MCF 10A (cell line): Measurements from ENCODE around the gene SAMD14. TPM values are rescaled to one million over a fixed set of nuclear protein-coding genes. Genes with fewer than 3 reads are reported as not detected.
A peak's percentile ranks its signal among the peaks of the same experiment; 100 is the strongest.

Experiments used
- BruUV-seq: library from RNA; stranded (reverse); fragments of 400-500 nt; replicated peaks from 2 replicates; lab custom pipeline; 2021; lab: Mats Ljungman, UMichigan
- CTCF ChIA-PET: fragments of 300-600 bp; sonication (Branson Sonifier 250); formaldehyde crosslinking; extraction: SDS; loops from one replicate; lab custom pipeline; 2021; ENCODE audit warnings: antibody characterized with exemption, inconsistent platforms; lab: Yijun Ruan, JAX
- POLR2A ChIA-PET: fragments of 300-600, 350-650 bp; sonication (Branson Sonifier 250); formaldehyde crosslinking; extraction: SDS; loops from one replicate; lab custom pipeline; 2020; ENCODE audit warnings: antibody characterized with exemption, inconsistent platforms; lab: Yijun Ruan, JAX
- DNase-seq: peaks from one replicate; pipeline ENCODE4 v3.0.0-alpha.2; 2018; ENCODE audit not compliant: unreplicated experiment
- H3K27ac Mint-ChIP-seq: one replicate; pipeline ENCODE4 v1.8.0; 2022; ENCODE audit warnings: mild to moderate bottlenecking, low read depth, mixed read lengths; ENCODE audit not compliant: unreplicated experiment
- H3K27me3 Mint-ChIP-seq: one replicate; pipeline ENCODE4 v1.8.0; 2022; ENCODE audit warnings: mixed read lengths; ENCODE audit not compliant: insufficient read depth, unreplicated experiment
- H3K36me3 Mint-ChIP-seq: one replicate; pipeline ENCODE4 v1.8.0; 2022; ENCODE audit warnings: mild to moderate bottlenecking, moderate library complexity, mixed read lengths; ENCODE audit not compliant: insufficient read depth, unreplicated experiment
- H3K4me1 Mint-ChIP-seq: one replicate; pipeline ENCODE4 v1.8.0; 2022; ENCODE audit warnings: mixed read lengths; ENCODE audit not compliant: insufficient read depth, unreplicated experiment
- H3K4me3 Mint-ChIP-seq: one replicate; pipeline ENCODE4 v1.8.0; 2022; ENCODE audit warnings: mild to moderate bottlenecking, moderate library complexity, mixed read lengths; ENCODE audit not compliant: unreplicated experiment
- H3K9me3 Mint-ChIP-seq: one replicate; pipeline ENCODE4 v1.8.0; 2022; ENCODE audit warnings: mixed read lengths; ENCODE audit not compliant: unreplicated experiment
- CTCF ChIP-seq: fragments of 200-600 bp; IDR thresholded peaks from one replicate; pipeline ENCODE4 v1.8.0; 2022; ENCODE audit warnings: antibody characterized with exemption, mild to moderate bottlenecking; ENCODE audit not compliant: unreplicated experiment
- intact Hi-C: fragments of 100-400 bp; cut with micrococcal nuclease; formaldehyde crosslinking; loops from 2 replicates; pipeline ENCODE4 v1.14.1; 2022
- total RNA-seq: library from RNA; stranded (reverse); gene quantifications from 2 replicates; pipeline ENCODE4 v1.2.3, GENCODE V29; 2022

Gene SAMD14
- total RNA-seq, 1 experiment from 2014 or later: 0.09 TPM

- no peaks in the 10 kb centered on the region for H3K27me3 Mint-ChIP-seq
- POLR2A ChIA-PET: interaction anchor here (0.6 to 0.9 kb wide), 3 partner anchors 9 to 13 kb away, joined by 3 to 4 read pairs (median 3); no protein-coding TSS in a partner anchor
- no peak for DNase-seq
- TF ChIP-seq CTCF: no peak
- H3K36me3 Mint-ChIP-seq: peaks cover 62% of the 10 kb centered on the region
- H3K9me3 Mint-ChIP-seq: no peaks in the 10 kb centered on the region
- intact Hi-C loops: no loop called here
- CTCF ChIA-PET: interaction anchor here (0.6 to 1.6 kb wide), 5 partner anchors 19 to 161 kb away, joined by 3 to 9 read pairs (median 6); no protein-coding TSS in a partner anchor
- no peak overlapping the region for H3K4me3 Mint-ChIP-seq
- no TSS peak for BruUV-seq
- no peaks in the 10 kb centered on the region for H3K4me1 Mint-ChIP-seq
- H3K27ac Mint-ChIP-seq: no peak overlapping the region
Measured at GRCh38 chr17:50136096-50136687, 6.2 kb upstream of the SAMD14 start.

GRCh38 chr17:50135316-50136095 is 5.5 kb upstream of the SAMD14 start:
- Mint-ChIP-seq H3K27me3 (no peaks in the 10 kb centered on the region), H3K36me3 (peaks cover 55% of the 10 kb centered on the region), H3K4me3 (no peak overlapping the region), H3K27ac (no peak overlapping the region), H3K9me3 (no peaks in the 10 kb centered on the region), H3K4me1 (no peaks in the 10 kb centered on the region)
- intact Hi-C loops: no loop called here
- DNase-seq: no peak
- no TSS peak for BruUV-seq
- no peak for TF ChIP-seq CTCF
- ChIA-PET CTCF (interaction anchor here (0.6 to 1.6 kb wide), 5 partner anchors 10 to 162 kb away, joined by 3 to 9 read pairs (median 6); no protein-coding TSS in a partner anchor), POLR2A (interaction anchor here (0.6 kb wide), 1 partner anchor 9 kb away, joined by 4 read pairs; no protein-coding TSS in a partner anchor)

- Mint-ChIP-seq H3K4me1 (no peaks in the 10 kb centered on the region), H3K4me3 (no peak overlapping the region), H3K27ac (no peak overlapping the region), H3K36me3 (peaks cover 45% of the 10 kb centered on the region), H3K9me3 (no peaks in the 10 kb centered on the region), H3K27me3 (no peaks in the 10 kb centered on the region)
- TF ChIP-seq CTCF: no peak
- ChIA-PET CTCF (no interaction called here), POLR2A (interaction anchor here (0.7 kb wide), 1 partner anchor 184 kb away, joined by 4 read pairs; no protein-coding TSS in a partner anchor)
- TSS peak; percentile 15 for BruUV-seq
- no peak for DNase-seq
- intact Hi-C loops: no loop called here
Measured at GRCh38 chr17:50134206-50135110, 4.5 kb upstream of the SAMD14 start.
